Fibroblast of lung (primary cell): ENCODE measurements around the gene MLPH. TPM values are rescaled to one million over a fixed set of nuclear protein-coding genes. Genes with fewer than 3 reads are reported as not detected.

ENCODE experiments used
- DNase-seq, 2 donors: peaks; one replicate each; pipeline versions ENCODE4 v3.0.0 to v3.0.0-alpha.2; 2010; ENCODE audit warnings: low read depth in 2 of 2
- H2AFZ ChIP-seq: 2 replicates; pipeline ENCODE4 v1.5.1; 2012; ENCODE audit warnings: low read length, control low read depth, inconsistent platforms
- H3K27ac ChIP-seq: 2 replicates; pipeline ENCODE4 v1.5.1; 2011; ENCODE audit warnings: low read length, control low read depth; ENCODE audit not compliant: insufficient read depth
- H3K27me3 ChIP-seq: 2 replicates; pipeline ENCODE4 v1.5.1; 2011; ENCODE audit warnings: mild to moderate bottlenecking, low read length; ENCODE audit not compliant: control insufficient read depth, insufficient read depth
- H3K36me3 ChIP-seq: 2 replicates; pipeline ENCODE4 v1.5.1; 2011; ENCODE audit warnings: low read length; ENCODE audit not compliant: control insufficient read depth, insufficient read depth
- H3K4me1 ChIP-seq: 2 replicates; pipeline ENCODE4 v1.5.1; 2011; ENCODE audit warnings: low read length; ENCODE audit not compliant: control insufficient read depth, insufficient read depth; ENCODE audit errors: extremely low read depth
- H3K4me2 ChIP-seq: 2 replicates; pipeline ENCODE4 v1.5.1; 2011; ENCODE audit warnings: low read length, control low read depth; ENCODE audit not compliant: insufficient read depth; ENCODE audit errors: extremely low read depth
- H3K4me3 ChIP-seq, 4 experiments: fragments of 200-600 bp in 1 of 4; sonication (generic) in 1 of 4; replicated peaks in 1 of 4; 2 replicates each; pipeline ENCODE4 v1.5.1; 2011 to 2016; ENCODE audit warnings: low read length in 4 of 4, low read depth in 3 of 4, mild to moderate bottlenecking in 3 of 4, control low read depth in 2 of 4, inconsistent platforms in 1 of 4, mixed read lengths in 1 of 4; ENCODE audit not compliant: insufficient read depth in 1 of 4; ENCODE audit errors: control extremely low read depth in 1 of 4
- H3K79me2 ChIP-seq: 2 replicates; pipeline ENCODE4 v1.5.1; 2012; ENCODE audit warnings: mild to moderate bottlenecking, low read length, inconsistent platforms; ENCODE audit not compliant: control insufficient read depth, insufficient read depth
- H3K9ac ChIP-seq: 2 replicates; pipeline ENCODE4 v1.5.1; 2011; ENCODE audit warnings: mild to moderate bottlenecking, low read length, control low read depth; ENCODE audit not compliant: insufficient read depth
- H3K9me3 ChIP-seq: 2 replicates; pipeline ENCODE4 v1.5.1; 2012; ENCODE audit warnings: low read depth, low read length; ENCODE audit not compliant: control insufficient read depth, insufficient read depth
- H4K20me1 ChIP-seq: 2 replicates; pipeline ENCODE4 v1.5.1; 2011; ENCODE audit warnings: low read length; ENCODE audit not compliant: control insufficient read depth, insufficient read depth; ENCODE audit errors: extremely low read depth
- EZH2 ChIP-seq: IDR thresholded peaks from 2 replicates; pipeline ENCODE4 v1.5.1; 2012; ENCODE audit warnings: low read length, control low read depth, mild to moderate bottlenecking; ENCODE audit errors: missing control alignments
- polyA plus RNA-seq, 2 donors: library from polyadenylated mRNA; depleted of rRNA in 1 of 2; stranded (reverse) in 1 of 2; unstranded in 1 of 2; fragments of >200 nt; gene quantifications; 2 replicates each; pipeline ENCODE4 v1.2.1, GENCODE V29; 2011 to 2012; ENCODE audit warnings: missing spikeins in 1 of 2
- total RNA-seq: library from RNA; depleted of rRNA; stranded (reverse); fragments of >200 nt; gene quantifications from 2 replicates; pipeline ENCODE4 v1.2.1, GENCODE V29; 2014
- TF ChIP-seq, protein P1 (sequence below), 2 donors: IDR thresholded peaks in 1 of 2; conservative IDR thresholded peaks in 1 of 2; 1 replicate in 1 of 2; 2 replicates in 1 of 2; pipeline ENCODE4 v1.5.1; 2011 to 2012; ENCODE audit warnings: low read length in 2 of 2, control low read depth in 1 of 2, inconsistent platforms in 1 of 2, low read depth in 1 of 2, mild to moderate bottlenecking in 1 of 2

Gene MLPH
- total and polyA plus RNA-seq, 2 donors (not counting 1 experiment from before 2014, with no cell fraction given): 3.1 to 10.7 TPM

GRCh38 chr2:237464757-237465391 is 22.2 kb upstream of the MLPH start:
- H3K27ac ChIP-seq: peak overlapping the region; percentile 53
- H3K27me3 ChIP-seq: no peaks in the 10 kb centered on the region
- H3K79me2 ChIP-seq: no peaks in the 10 kb centered on the region
- H3K4me1 ChIP-seq: peaks cover 12% of the 10 kb centered on the region
- no peak overlapping the region for H3K4me3 ChIP-seq
- no peaks in the 10 kb centered on the region for H3K9me3 ChIP-seq
- no peak overlapping the region for H3K9ac ChIP-seq
- no peak overlapping the region for H3K4me2 ChIP-seq
- no peaks in the 10 kb centered on the region for H3K36me3 ChIP-seq
- H4K20me1 ChIP-seq: no peaks in the 10 kb centered on the region
- H2AFZ ChIP-seq: no peak overlapping the region
- TF ChIP-seq EZH2: no peak
- TF ChIP-seq, protein P1, sequence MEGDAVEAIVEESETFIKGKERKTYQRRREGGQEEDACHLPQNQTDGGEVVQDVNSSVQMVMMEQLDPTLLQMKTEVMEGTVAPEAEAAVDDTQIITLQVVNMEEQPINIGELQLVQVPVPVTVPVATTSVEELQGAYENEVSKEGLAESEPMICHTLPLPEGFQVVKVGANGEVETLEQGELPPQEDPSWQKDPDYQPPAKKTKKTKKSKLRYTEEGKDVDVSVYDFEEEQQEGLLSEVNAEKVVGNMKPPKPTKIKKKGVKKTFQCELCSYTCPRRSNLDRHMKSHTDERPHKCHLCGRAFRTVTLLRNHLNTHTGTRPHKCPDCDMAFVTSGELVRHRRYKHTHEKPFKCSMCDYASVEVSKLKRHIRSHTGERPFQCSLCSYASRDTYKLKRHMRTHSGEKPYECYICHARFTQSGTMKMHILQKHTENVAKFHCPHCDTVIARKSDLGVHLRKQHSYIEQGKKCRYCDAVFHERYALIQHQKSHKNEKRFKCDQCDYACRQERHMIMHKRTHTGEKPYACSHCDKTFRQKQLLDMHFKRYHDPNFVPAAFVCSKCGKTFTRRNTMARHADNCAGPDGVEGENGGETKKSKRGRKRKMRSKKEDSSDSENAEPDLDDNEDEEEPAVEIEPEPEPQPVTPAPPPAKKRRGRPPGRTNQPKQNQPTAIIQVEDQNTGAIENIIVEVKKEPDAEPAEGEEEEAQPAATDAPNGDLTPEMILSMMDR (conservative IDR thresholded peaks at IDR 0.05 in 1 of 2, IDR thresholded peaks at IDR 0.05 in 1 of 2; ENCODE audit: low read depth in 1 of 2, low read length in 2 of 2): no peak
- peak in 1 of 2 donors; percentile 37 for DNase-seq

DNA sequence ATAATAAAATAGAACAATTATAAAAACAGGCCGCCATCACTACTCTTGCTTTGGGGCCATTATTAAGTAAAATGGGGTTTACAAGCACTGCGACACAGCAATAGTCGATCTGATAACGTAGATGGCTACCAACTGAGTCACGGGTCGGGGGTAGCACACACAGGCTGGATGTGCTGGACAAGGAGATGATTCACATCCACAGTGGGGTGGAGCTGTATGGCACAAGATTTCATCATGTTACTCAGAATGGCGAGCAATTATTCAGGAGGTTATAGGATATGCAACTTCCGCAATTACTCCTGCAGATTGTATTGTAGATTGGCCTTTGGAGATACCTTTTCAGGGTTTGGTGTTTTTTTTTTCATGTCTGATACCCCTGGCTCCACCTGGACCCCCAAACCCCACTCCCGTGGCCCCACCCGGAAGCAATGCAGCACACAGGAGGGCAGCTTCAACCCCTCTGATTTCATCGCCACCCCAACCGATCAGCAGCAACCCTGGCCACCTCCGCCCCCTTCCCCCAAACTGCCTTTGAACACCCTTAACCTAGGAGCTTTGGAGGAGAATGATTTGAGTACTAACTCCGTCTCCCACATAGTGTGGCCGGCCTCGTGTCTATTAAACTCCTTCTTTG is 21.4 kb upstream of the MLPH start:
- Histone ChIP-seq H3K79me2 (no peaks in the 10 kb centered on the region), H3K9ac (no peak overlapping the region), H4K20me1 (no peaks in the 10 kb centered on the region), H3K4me3 (no peak overlapping the region), H3K27me3 (no peaks in the 10 kb centered on the region), H3K4me1 (peaks cover 9% of the 10 kb centered on the region), H3K4me2 (peak overlapping the region; percentile 68), H3K27ac (peak overlapping the region; percentile 86), H3K9me3 (no peaks in the 10 kb centered on the region), H3K36me3 (no peaks in the 10 kb centered on the region), H2AFZ (peak overlapping the region; percentile 78)
- DNase-seq: peak; percentile 99
- TF ChIP-seq EZH2: no peak
- TF ChIP-seq, protein P1 (conservative IDR thresholded peaks at IDR 0.05 in 1 of 2, IDR thresholded peaks at IDR 0.05 in 1 of 2; ENCODE audit: low read depth in 1 of 2, low read length in 2 of 2): no peak

- H3K4me1 ChIP-seq: peaks cover 9% of the 10 kb centered on the region
- no peaks in the 10 kb centered on the region for H3K27me3 ChIP-seq
- H3K36me3 ChIP-seq: no peaks in the 10 kb centered on the region
- peak overlapping the region; percentile 86 for H3K27ac ChIP-seq
- DNase-seq: peak; percentile 78 to 92
- no peak overlapping the region for H3K4me3 ChIP-seq
- H2AFZ ChIP-seq: peak overlapping the region; percentile 78
- H3K79me2 ChIP-seq: no peaks in the 10 kb centered on the region
- H3K9me3 ChIP-seq: no peaks in the 10 kb centered on the region
- peak overlapping the region; percentile 68 for H3K4me2 ChIP-seq
- no peak for TF ChIP-seq EZH2
- TF ChIP-seq, protein P1 (conservative IDR thresholded peaks at IDR 0.05 in 1 of 2, IDR thresholded peaks at IDR 0.05 in 1 of 2; ENCODE audit: low read depth in 1 of 2, low read length in 2 of 2): no peak
- no peaks in the 10 kb centered on the region for H4K20me1 ChIP-seq
- H3K9ac ChIP-seq: no peak overlapping the region
Measured at GRCh38 chr2:237466211-237466610, 20.8 kb upstream of the MLPH start.
